DND-41 (cell line): ENCODE results near the gene GSDMA.

Source experiments
- ATAC-seq: fragments of 200-7000 bp; cut with Tn5 transposase; 3 replicates; pipeline ENCODE4 v1.9.1; 2021; ENCODE audit warnings: low read depth; ENCODE audit not compliant: insufficient read depth
- DNase-seq: peaks from one replicate; pipeline ENCODE4 v3.0.0-alpha.2; 2020
- H2AFZ ChIP-seq: 2 replicates; pipeline ENCODE4 v1.6.0; 2012; ENCODE audit warnings: low read depth, low read length
- H3K27ac ChIP-seq: 2 replicates; pipeline ENCODE4 v1.5.1; 2012; ENCODE audit warnings: low read length, inconsistent platforms
- H3K27me3 ChIP-seq: fragments of 200-600 bp; sonication (generic); 2 replicates; pipeline ENCODE4 v1.6.0; 2012; ENCODE audit warnings: low read length, mild to moderate bottlenecking, inconsistent platforms; ENCODE audit not compliant: insufficient read depth, poor library complexity
- H3K36me3 ChIP-seq: 2 replicates; pipeline ENCODE4 v1.5.1; 2012; ENCODE audit warnings: low read length, inconsistent platforms; ENCODE audit not compliant: insufficient read depth
- H3K4me1 ChIP-seq: 2 replicates; pipeline ENCODE4 v1.5.1; 2012; ENCODE audit warnings: mild to moderate bottlenecking, low read length; ENCODE audit not compliant: insufficient read depth
- H3K4me2 ChIP-seq: 2 replicates; pipeline ENCODE4 v1.6.0; 2012; ENCODE audit warnings: mild to moderate bottlenecking, moderate library complexity, low read length, inconsistent platforms; ENCODE audit not compliant: insufficient read depth
- H3K4me3 ChIP-seq, 2 experiments: fragments of 200-600 bp in 1 of 2; shearing (Covaris generic) in 1 of 2; 2 replicates each; pipeline ENCODE4 v1.5.1; 2012 to 2016; ENCODE audit warnings: inconsistent platforms in 2 of 2, low read length in 2 of 2, mild to moderate bottlenecking in 2 of 2, low read depth in 1 of 2, moderate library complexity in 1 of 2
- H3K79me2 ChIP-seq: 2 replicates; pipeline ENCODE4 v1.6.0; 2012; ENCODE audit warnings: low read length, inconsistent platforms; ENCODE audit not compliant: insufficient read depth
- H3K9ac ChIP-seq: 2 replicates; pipeline ENCODE4 v1.6.0; 2012; ENCODE audit warnings: low read depth, mild to moderate bottlenecking, inconsistent platforms, low read length, moderate library complexity
- H3K9me3 ChIP-seq: 2 replicates; pipeline ENCODE4 v1.5.1; 2012; ENCODE audit warnings: low read length, moderate library complexity, mild to moderate bottlenecking, inconsistent platforms; ENCODE audit not compliant: insufficient read depth, severe bottlenecking
- H4K20me1 ChIP-seq: 2 replicates; pipeline ENCODE4 v1.6.0; 2012; ENCODE audit warnings: low read length; ENCODE audit not compliant: insufficient read depth
- EZH2 ChIP-seq: IDR thresholded peaks from 3 replicates; pipeline ENCODE4 v1.6.1; 2012; ENCODE audit warnings: borderline replicate concordance, low read depth, mild to moderate bottlenecking, moderate library complexity, low read length, inconsistent platforms; ENCODE audit not compliant: severe bottlenecking
- TF ChIP-seq, protein P1 (sequence below): IDR thresholded peaks from 2 replicates; pipeline ENCODE4 v1.5.1; 2012; ENCODE audit warnings: borderline replicate concordance, low read length, moderate library complexity, mild to moderate bottlenecking; ENCODE audit not compliant: poor library complexity, severe bottlenecking; ENCODE audit errors: extremely low read depth

The GSDMA gene

DNA sequence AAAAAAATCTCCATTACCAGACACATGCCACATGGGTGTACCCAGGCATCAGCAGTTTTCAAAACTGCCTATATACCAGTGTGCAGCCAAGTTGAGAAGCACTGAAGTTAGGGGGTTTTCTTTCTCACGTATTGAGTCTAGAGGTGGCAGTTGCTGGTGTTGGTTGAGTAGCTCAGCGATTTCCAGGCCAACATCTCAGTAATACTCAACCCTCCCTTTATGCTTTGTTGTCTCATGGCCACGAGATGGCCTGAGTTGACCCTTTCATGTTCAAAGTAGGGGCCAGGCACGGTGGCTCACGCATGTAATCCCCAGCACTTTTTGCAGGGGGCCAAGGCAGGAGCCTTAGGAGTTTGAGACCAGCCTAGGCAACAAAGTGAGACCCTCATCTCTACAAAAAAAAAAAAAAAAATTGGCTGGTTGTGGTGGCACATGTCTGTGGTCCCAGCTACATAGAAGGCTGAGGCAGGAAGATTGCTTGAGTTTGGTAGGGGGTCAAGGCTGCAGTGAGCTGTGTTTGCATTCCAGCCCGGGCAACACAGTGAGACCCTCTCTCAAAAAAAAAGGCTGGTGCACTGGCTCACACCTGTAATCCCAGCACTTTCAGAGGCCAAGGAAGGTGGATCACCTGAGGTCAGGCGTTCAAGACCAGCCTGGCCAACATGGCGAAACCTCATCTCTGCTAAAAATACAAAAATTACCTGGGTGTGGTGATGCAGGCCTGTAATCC lies 24.5 kb upstream of the GSDMA start:
- Histone ChIP-seq H3K9ac (no peak overlapping the region), H3K36me3 (no peaks in the 10 kb centered on the region), H3K4me2 (no peak overlapping the region), H4K20me1 (no peaks in the 10 kb centered on the region), H3K27ac (no peak overlapping the region), H3K4me3 (no peak overlapping the region), H2AFZ (no peak overlapping the region), H3K9me3 (no peaks in the 10 kb centered on the region), H3K27me3 (no peaks in the 10 kb centered on the region), H3K79me2 (no peaks in the 10 kb centered on the region), H3K4me1 (no peaks in the 10 kb centered on the region)
- DNase-seq = no peak
- TF ChIP-seq, protein P1, sequence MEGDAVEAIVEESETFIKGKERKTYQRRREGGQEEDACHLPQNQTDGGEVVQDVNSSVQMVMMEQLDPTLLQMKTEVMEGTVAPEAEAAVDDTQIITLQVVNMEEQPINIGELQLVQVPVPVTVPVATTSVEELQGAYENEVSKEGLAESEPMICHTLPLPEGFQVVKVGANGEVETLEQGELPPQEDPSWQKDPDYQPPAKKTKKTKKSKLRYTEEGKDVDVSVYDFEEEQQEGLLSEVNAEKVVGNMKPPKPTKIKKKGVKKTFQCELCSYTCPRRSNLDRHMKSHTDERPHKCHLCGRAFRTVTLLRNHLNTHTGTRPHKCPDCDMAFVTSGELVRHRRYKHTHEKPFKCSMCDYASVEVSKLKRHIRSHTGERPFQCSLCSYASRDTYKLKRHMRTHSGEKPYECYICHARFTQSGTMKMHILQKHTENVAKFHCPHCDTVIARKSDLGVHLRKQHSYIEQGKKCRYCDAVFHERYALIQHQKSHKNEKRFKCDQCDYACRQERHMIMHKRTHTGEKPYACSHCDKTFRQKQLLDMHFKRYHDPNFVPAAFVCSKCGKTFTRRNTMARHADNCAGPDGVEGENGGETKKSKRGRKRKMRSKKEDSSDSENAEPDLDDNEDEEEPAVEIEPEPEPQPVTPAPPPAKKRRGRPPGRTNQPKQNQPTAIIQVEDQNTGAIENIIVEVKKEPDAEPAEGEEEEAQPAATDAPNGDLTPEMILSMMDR = no peak
- TF ChIP-seq EZH2 = no peak
- ATAC-seq = no peak

DNA sequence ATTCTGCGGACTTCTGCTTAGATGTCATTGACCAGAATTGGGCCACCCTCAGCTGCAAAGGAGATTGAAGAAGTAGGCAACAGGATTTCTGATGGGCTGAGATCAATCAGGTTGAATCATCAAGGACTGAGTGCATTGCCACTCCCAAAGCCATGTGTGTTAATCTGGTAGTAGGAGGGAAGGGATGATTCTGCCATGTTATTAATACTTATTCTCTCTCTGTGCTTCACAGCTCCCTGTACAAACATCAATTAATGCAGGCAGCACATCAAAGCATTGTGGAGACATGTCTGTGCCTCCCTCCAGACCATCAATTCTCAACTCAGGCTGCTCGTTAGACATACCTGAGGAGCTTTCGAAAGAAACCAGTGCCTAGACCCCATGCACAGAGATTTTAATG lies 23.7 kb upstream of the GSDMA start:
- TF ChIP-seq, protein P1 = no peak
- no peak for TF ChIP-seq EZH2

DNA sequence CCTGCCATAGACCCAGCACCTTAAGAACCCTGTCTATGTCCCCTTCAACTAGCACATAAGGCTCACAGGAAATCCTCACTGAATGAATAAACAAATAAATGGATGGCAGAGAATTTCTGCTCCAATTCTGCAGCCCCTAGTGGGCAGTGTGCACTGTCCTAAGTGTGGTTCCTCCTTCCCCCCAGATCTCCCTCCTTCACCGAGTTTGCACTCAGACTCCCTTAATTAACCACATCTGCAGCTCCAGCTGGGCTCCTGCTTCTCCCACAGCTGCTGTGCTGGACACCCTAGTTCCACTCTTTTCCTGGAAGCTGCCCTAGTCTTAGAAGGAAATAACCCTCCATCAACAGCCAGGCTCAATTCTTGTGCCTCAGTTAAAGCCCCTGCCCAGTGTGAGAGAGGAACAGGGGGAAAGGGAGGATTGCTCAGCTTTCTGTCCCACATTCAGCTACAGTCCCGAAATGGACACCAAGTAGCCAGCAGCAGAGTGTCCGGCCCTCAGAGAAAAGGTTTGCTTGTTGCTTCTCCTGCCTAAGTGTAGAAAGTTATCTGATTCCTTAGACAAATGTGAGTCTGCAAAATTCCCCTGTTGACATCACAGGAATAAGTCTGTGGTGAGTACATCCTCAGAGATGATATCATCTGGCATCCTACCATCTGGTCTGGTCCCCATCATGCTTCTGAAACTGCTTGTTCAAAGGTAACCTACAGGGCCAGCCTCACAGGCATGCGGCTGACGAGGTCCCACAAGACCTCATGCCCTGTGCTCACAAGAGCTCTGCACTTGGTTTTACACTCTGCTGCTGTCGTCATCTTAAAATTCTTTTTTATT lies 23.0 kb upstream of the GSDMA start:
- Histone ChIP-seq H3K4me2 (no peak overlapping the region), H3K27ac (no peak overlapping the region), H3K9ac (no peak overlapping the region), H4K20me1 (no peaks in the 10 kb centered on the region), H3K27me3 (no peaks in the 10 kb centered on the region), H3K36me3 (no peaks in the 10 kb centered on the region), H3K9me3 (no peaks in the 10 kb centered on the region), H2AFZ (no peak overlapping the region), H3K4me1 (no peaks in the 10 kb centered on the region), H3K79me2 (no peaks in the 10 kb centered on the region), H3K4me3 (no peak overlapping the region)
- TF ChIP-seq, protein P1 = peak; percentile 37
- no peak for TF ChIP-seq EZH2
- DNase-seq = peak; percentile 32
- peak; percentile 81 for ATAC-seq

More for the DNA sequence above, 23.7 kb upstream of the GSDMA start:
- ATAC-seq = no peak
- Histone ChIP-seq H3K27ac (no peak overlapping the region), H3K4me3 (no peak overlapping the region), H3K36me3 (no peaks in the 10 kb centered on the region), H3K4me1 (no peaks in the 10 kb centered on the region), H3K27me3 (no peaks in the 10 kb centered on the region), H4K20me1 (no peaks in the 10 kb centered on the region), H2AFZ (no peak overlapping the region), H3K9me3 (no peaks in the 10 kb centered on the region), H3K4me2 (no peak overlapping the region), H3K79me2 (no peaks in the 10 kb centered on the region), H3K9ac (no peak overlapping the region)
- DNase-seq = no peak
